ENCODE data around the gene JAZF1. TPM values are rescaled to one million over a fixed set of nuclear protein-coding genes. Genes with fewer than 3 reads are reported as not detected.

Gene JAZF1
- total and polyA plus RNA-seq, 2 of the 8 experiments (the other 6 are each of a cell fraction or from before 2014, with no cell fraction given) = 2.6 to 21.8 TPM

- Histone ChIP-seq H3K18ac (ENCODE audit: extremely low read depth, low read length) (no peak overlapping the region), H2BK15ac (ENCODE audit: low read length) (no peak overlapping the region), H2BK12ac (ENCODE audit: low read depth, low read length) (no peak overlapping the region), H3K56ac (replicated peaks; ENCODE audit: insufficient read length, low read depth, low read length) (no peak overlapping the region), H3K9me3 (ENCODE audit: insufficient read depth in 2 of 2, low read depth in 1 of 2, low read length in 1 of 2) (no peaks in the 10 kb centered on the region), H4K8ac (ENCODE audit: extremely low read depth, insufficient read depth, low read length) (no peak overlapping the region), H3K27me3 (replicated peaks in 1 of 4; ENCODE audit: control insufficient read depth in 3 of 4, extremely low read depth in 1 of 4, insufficient read depth in 3 of 4, low read length in 3 of 4) (no peaks in the 10 kb centered on the region), H4K20me1 (replicated peaks in 1 of 2; ENCODE audit: control insufficient read depth in 1 of 2, insufficient read depth in 2 of 2, low read length in 2 of 2) (peaks cover 0 to 1% of the 10 kb centered on the region in 2 experiments), H3K23me2 (ENCODE audit: low read depth, low read length) (no peaks in the 10 kb centered on the region), H2AK5ac (ENCODE audit: low read depth, low read length) (no peak overlapping the region), H3K79me2 (ENCODE audit: control insufficient read depth in 1 of 2, insufficient read depth in 2 of 2, low read length in 2 of 2) (no peaks in the 10 kb centered on the region), H3K4me1 (replicated peaks in 1 of 4; ENCODE audit: control insufficient read depth in 3 of 4, insufficient read depth in 4 of 4, low read length in 3 of 4) (peaks cover 0 to 2% (median under 1%) of the 10 kb centered on the region in 4 experiments; a peak in 2 of 7 replicates), H2BK5ac (ENCODE audit: low read depth, low read length) (no peak overlapping the region), H4K91ac (replicated peaks; ENCODE audit: insufficient read length, low read length) (no peak overlapping the region), H3K4me2 (ENCODE audit: insufficient read depth in 1 of 2, low read depth in 2 of 2, low read length in 2 of 2) (no peak overlapping the region), H2BK120ac (replicated peaks; ENCODE audit: low read depth, low read length) (no peak overlapping the region), H3K27ac (ENCODE audit: low read depth, low read length) (no peak overlapping the region), H3K14ac (ENCODE audit: insufficient read length) (no peak overlapping the region), H3K79me1 (ENCODE audit: low read depth, low read length) (no peaks in the 10 kb centered on the region), H3K23ac (ENCODE audit: insufficient read length) (no peak overlapping the region), H2AFZ (ENCODE audit: low read length) (no peak overlapping the region), H3K4ac (replicated peaks; ENCODE audit: insufficient read length, low read depth, low read length) (no peak overlapping the region), H3K9ac (replicated peaks in 1 of 4; ENCODE audit: extremely low read depth in 1 of 4, low read depth in 3 of 4, low read length in 3 of 4) (no peak overlapping the region), H3K4me3 (ENCODE audit: extremely low read depth in 1 of 4, insufficient read depth in 2 of 4, low read depth in 3 of 4, low read length in 4 of 4) (no peak overlapping the region), H2BK20ac (ENCODE audit: low read length) (no peak overlapping the region), H4K5ac (ENCODE audit: insufficient read length, low read depth, low read length) (no peak overlapping the region), H3K36me3 (ENCODE audit: control insufficient read depth in 2 of 4, insufficient read depth in 4 of 4, low read length in 3 of 4) (no peaks in the 10 kb centered on the region)
- 91% methylated on average over 1 of the region's 1 CpG; no CpG with 5 or more reads in 1 of the 2 experiments for WGBS, 2 experiments (ENCODE audit: extremely low coverage in 1 of 2, insufficient coverage in 1 of 2, insufficient read length in 1 of 2, insufficient replicate concordance in 2 of 2, low coverage in 1 of 2, low lambda C conversion rate in 2 of 2, missing lambda C conversion rate in 1 of 2)
- DNase-seq (ENCODE audit: low read depth in 1 of 2, low spot score in 2 of 2) (no peak), FAIRE-seq (no peak)
- CTCF ChIA-PET (ENCODE audit: partially characterized antibody) = interaction anchor here (1.5 to 2.6 kb wide), 4 partner anchors 18 to 55 kb away, joined by 8 to 14 read pairs (median 9); no protein-coding TSS in a partner anchor
- POLR2A ChIA-PET (ENCODE audit: partially characterized antibody) = interaction anchor here (1.5 kb wide), 1 partner anchor 298 kb away, joined by 3 read pairs; the partner anchor contains the start of gene TAX1BP1
- no peak for TF ChIP-seq BACH1 (IDR thresholded peaks at IDR 0.05; ENCODE audit: low read length)
- TF ChIP-seq ZNF274 (IDR thresholded peaks at IDR 0.05; ENCODE audit: borderline replicate concordance, extremely low read depth, low read length) = no peak
- no peak for TF ChIP-seq CHD2 (IDR thresholded peaks at IDR 0.05; ENCODE audit: low read length)
- TF ChIP-seq, protein P1, sequence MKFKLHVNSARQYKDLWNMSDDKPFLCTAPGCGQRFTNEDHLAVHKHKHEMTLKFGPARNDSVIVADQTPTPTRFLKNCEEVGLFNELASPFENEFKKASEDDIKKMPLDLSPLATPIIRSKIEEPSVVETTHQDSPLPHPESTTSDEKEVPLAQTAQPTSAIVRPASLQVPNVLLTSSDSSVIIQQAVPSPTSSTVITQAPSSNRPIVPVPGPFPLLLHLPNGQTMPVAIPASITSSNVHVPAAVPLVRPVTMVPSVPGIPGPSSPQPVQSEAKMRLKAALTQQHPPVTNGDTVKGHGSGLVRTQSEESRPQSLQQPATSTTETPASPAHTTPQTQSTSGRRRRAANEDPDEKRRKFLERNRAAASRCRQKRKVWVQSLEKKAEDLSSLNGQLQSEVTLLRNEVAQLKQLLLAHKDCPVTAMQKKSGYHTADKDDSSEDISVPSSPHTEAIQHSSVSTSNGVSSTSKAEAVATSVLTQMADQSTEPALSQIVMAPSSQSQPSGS (IDR thresholded peaks at IDR 0.05; ENCODE audit: low read length) = no peak
- TF ChIP-seq POLR2AphosphoS5 (IDR thresholded peaks at IDR 0.05; ENCODE audit: low read depth, low read length) = no peak
- no peak for TF ChIP-seq MAFK (IDR thresholded peaks at IDR 0.05; ENCODE audit: low read depth, low read length)
- TF ChIP-seq SP4 (IDR thresholded peaks at IDR 0.05; ENCODE audit: low read length) = no peak
- TF ChIP-seq NANOG (IDR thresholded peaks at IDR 0.05; ENCODE audit: insufficient read depth, low read depth, low read length, poor library complexity, severe bottlenecking) = no peak
- no peak for TF ChIP-seq JUN (IDR thresholded peaks at IDR 0.05; ENCODE audit: low read depth, low read length)
- TF ChIP-seq SIN3A (conservative IDR thresholded peaks at IDR 0.05 in 1 of 2, IDR thresholded peaks at IDR 0.05 in 1 of 2; ENCODE audit: low read depth in 1 of 2, low read length in 2 of 2) = no peak
- no peak for TF ChIP-seq SIRT6 (IDR thresholded peaks at IDR 0.05; ENCODE audit: low read length)
- no peak for TF ChIP-seq EP300 (IDR thresholded peaks at IDR 0.05; ENCODE audit: borderline replicate concordance in 1 of 2, low read depth in 2 of 2, low read length in 2 of 2)
These were observed 142.3 kb downstream of the JAZF1 start for GRCh38 chr7:28038175-28038797.

All from H1 (cell line).